Hepatocyte (in vitro differentiated cells): ENCODE results near the gene CTH. TPM values are rescaled to one million over a fixed set of nuclear protein-coding genes. Genes with fewer than 3 reads are reported as not detected.

Source experiments
- DNase-seq: peaks from one replicate; pipeline ENCODE4 v3.0.0-alpha.2; 2016; ENCODE audit warnings: low spot score
- H2AFZ ChIP-seq: fragments of 200-600 bp; sonication (generic); 2 replicates; pipeline ENCODE4 v1.6.0; 2016; ENCODE audit warnings: antibody characterized with exemption, mild to moderate bottlenecking
- H3K27ac ChIP-seq: fragments of 200-600 bp; sonication (generic); 2 replicates; pipeline ENCODE4 v1.5.1; 2016; ENCODE audit warnings: mild to moderate bottlenecking
- H3K27me3 ChIP-seq: fragments of 200-600 bp; sonication (generic); 2 replicates; pipeline ENCODE4 v1.6.1; 2016
- H3K36me3 ChIP-seq: fragments of 200-600 bp; sonication (generic); replicated peaks from 2 replicates; pipeline ENCODE4 v1.5.1; 2016; ENCODE audit warnings: low read depth; ENCODE audit not compliant: insufficient read depth
- H3K4me1 ChIP-seq: fragments of 200-600 bp; sonication (generic); 2 replicates; pipeline ENCODE4 v1.5.1; 2016; ENCODE audit warnings: mild to moderate bottlenecking, moderate library complexity; ENCODE audit not compliant: insufficient read depth
- H3K4me2 ChIP-seq: fragments of 200-600 bp; sonication (generic); 2 replicates; pipeline ENCODE4 v1.6.0; 2016
- H3K4me3 ChIP-seq: fragments of 200-600 bp; sonication (generic); 2 replicates; pipeline ENCODE4 v1.5.1; 2016; ENCODE audit warnings: mild to moderate bottlenecking
- H3K79me2 ChIP-seq: fragments of 200-600 bp; sonication (generic); 2 replicates; pipeline ENCODE4 v1.6.0; 2017; ENCODE audit warnings: mild to moderate bottlenecking
- H3K9me2 ChIP-seq: fragments of 200-600 bp; sonication (generic); replicated peaks from 2 replicates; pipeline ENCODE4 v1.6.0; 2017; ENCODE audit warnings: mild to moderate bottlenecking; ENCODE audit not compliant: insufficient read depth
- H3K9me3 ChIP-seq: fragments of 200-600 bp; sonication (generic); 2 replicates; pipeline ENCODE4 v1.5.1; 2016; ENCODE audit warnings: low read depth, mild to moderate bottlenecking
- H4K20me1 ChIP-seq: fragments of 200-600 bp; sonication (generic); 2 replicates; pipeline ENCODE4 v1.6.0; 2016; ENCODE audit warnings: mild to moderate bottlenecking; ENCODE audit not compliant: insufficient read depth, poor library complexity, severe bottlenecking
- EZH2 ChIP-seq: fragments of 200-600 bp; sonication (generic); IDR thresholded peaks from 2 replicates; pipeline ENCODE4 v1.6.1; 2016; ENCODE audit warnings: antibody characterized with exemption, mild to moderate bottlenecking, borderline replicate concordance
- EZH2phosphoT487 ChIP-seq: fragments of 200-600 bp; sonication (generic); IDR thresholded peaks from one replicate; pipeline ENCODE4 v1.6.1; 2018; ENCODE audit warnings: antibody characterized with exemption, mild to moderate bottlenecking, low read depth, moderate library complexity; ENCODE audit not compliant: unreplicated experiment, severe bottlenecking
- WGBS: methylation state at CpG from one replicate; pipeline ENCODE4 v1.1.6; 2016; ENCODE audit warnings: low lambda C conversion rate; ENCODE audit errors: missing lambda C conversion rate; 5-methylcytosine and 5-hydroxymethylcytosine counted together
- polyA plus RNA-seq: library from polyadenylated mRNA; unstranded; fragments of >200 nt; fragmentation: Nextera tagmentation; extraction: Ambion mirVana; gene quantifications from 2 replicates; pipeline ENCODE4 v1.2.1, GENCODE V29; 2016
- total RNA-seq: library from RNA; depleted of rRNA; stranded (reverse); fragments of >200 nt; gene quantifications from 2 replicates; pipeline ENCODE4 v1.2.3, GENCODE V29; 2014
- TF ChIP-seq, protein P1 (sequence below): fragments of 200-600 bp; sonication (generic); IDR thresholded peaks from 2 replicates; pipeline ENCODE4 v1.5.1; 2016; ENCODE audit warnings: antibody characterized with exemption, mild to moderate bottlenecking; ENCODE audit not compliant: poor library complexity

CTH gene
- total and polyA plus RNA-seq, 2 experiments from 2014 or later = 11.7 to 22.6 TPM

DNA sequence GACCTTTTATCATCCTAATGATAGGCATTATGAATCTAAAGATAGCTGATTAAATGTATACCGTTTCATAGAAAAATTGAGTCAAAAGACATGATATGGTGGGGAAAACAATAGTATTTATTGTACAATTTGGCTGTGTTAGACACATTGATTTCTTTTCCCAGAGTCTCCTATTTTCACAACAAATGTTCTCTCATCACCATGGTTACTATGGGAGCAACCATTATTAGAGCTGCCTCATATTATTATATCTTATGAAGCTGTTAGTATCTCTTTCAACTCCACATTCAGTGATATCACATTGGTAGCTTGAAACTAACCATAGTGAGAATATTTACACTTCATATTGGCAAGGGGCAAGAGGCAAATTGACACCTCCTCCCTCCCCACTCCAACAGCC, 10.7 kb upstream of the CTH start:
- TF ChIP-seq EZH2phosphoT487 (no peak), EZH2 (no peak)
- TF ChIP-seq, protein P1, sequence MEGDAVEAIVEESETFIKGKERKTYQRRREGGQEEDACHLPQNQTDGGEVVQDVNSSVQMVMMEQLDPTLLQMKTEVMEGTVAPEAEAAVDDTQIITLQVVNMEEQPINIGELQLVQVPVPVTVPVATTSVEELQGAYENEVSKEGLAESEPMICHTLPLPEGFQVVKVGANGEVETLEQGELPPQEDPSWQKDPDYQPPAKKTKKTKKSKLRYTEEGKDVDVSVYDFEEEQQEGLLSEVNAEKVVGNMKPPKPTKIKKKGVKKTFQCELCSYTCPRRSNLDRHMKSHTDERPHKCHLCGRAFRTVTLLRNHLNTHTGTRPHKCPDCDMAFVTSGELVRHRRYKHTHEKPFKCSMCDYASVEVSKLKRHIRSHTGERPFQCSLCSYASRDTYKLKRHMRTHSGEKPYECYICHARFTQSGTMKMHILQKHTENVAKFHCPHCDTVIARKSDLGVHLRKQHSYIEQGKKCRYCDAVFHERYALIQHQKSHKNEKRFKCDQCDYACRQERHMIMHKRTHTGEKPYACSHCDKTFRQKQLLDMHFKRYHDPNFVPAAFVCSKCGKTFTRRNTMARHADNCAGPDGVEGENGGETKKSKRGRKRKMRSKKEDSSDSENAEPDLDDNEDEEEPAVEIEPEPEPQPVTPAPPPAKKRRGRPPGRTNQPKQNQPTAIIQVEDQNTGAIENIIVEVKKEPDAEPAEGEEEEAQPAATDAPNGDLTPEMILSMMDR = no peak
- no peaks in the 10 kb centered on the region for H4K20me1 ChIP-seq
- H3K27ac ChIP-seq = no peak overlapping the region
- H3K79me2 ChIP-seq = no peaks in the 10 kb centered on the region
- H3K9me2 ChIP-seq = no peaks in the 10 kb centered on the region
- H2AFZ ChIP-seq = no peak overlapping the region
- H3K9me3 ChIP-seq = no peaks in the 10 kb centered on the region
- 93% methylated on average over 1 of the region's 1 CpG for WGBS
- no peak overlapping the region for H3K4me3 ChIP-seq
- no peak overlapping the region for H3K4me2 ChIP-seq
- no peaks in the 10 kb centered on the region for H3K4me1 ChIP-seq
- no peak for DNase-seq
- H3K36me3 ChIP-seq = no peaks in the 10 kb centered on the region
- no peaks in the 10 kb centered on the region for H3K27me3 ChIP-seq

DNA sequence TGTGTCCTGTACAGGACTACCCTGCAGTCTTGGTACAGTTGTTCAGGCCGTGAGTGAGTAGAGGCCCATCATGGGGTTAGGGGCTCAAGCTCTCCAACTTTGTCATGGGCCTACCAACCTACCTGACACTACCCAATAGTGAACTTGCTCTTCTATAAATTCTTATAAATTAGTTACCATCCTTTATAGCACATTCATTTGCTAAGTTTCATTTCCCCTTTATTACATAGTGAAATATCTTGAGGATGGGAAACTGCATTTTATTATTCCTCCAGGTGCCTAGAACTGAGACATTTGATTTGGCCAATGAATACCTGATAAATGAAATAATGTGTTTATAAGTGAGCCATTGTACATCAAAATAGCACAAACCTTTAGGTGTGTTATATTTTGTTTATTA, 9.1 kb upstream of the CTH start:
- Histone ChIP-seq H3K4me2 (no peak overlapping the region), H3K27me3 (no peaks in the 10 kb centered on the region), H3K27ac (no peak overlapping the region), H3K4me3 (no peak overlapping the region), H4K20me1 (no peaks in the 10 kb centered on the region), H3K4me1 (no peaks in the 10 kb centered on the region), H3K36me3 (no peaks in the 10 kb centered on the region), H3K9me3 (no peaks in the 10 kb centered on the region), H3K79me2 (no peaks in the 10 kb centered on the region), H3K9me2 (no peaks in the 10 kb centered on the region), H2AFZ (no peak overlapping the region)
- 91% methylated on average over 1 of the region's 1 CpG for WGBS
- no peak for DNase-seq
- TF ChIP-seq, protein P1 = no peak

DNA sequence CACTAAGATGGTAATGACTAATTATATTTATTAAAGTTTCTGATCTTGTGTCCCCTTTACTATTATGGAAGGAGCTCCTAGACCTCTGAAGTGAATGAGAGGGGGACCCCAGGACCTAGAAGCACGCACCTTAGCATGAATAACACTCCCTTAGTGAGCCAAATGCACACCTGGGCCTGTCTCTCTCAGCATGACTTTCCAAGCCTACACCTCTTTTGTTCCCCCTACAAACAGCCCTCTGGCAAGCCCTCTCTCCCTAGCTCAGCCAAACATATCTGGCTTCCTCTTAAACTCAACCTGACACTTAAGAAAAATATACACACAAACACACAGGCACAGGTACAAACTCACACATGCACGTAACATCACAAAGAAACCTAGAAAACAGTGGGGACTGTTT, 7.3 kb upstream of the CTH start:
- Histone ChIP-seq H3K4me3 (no peak overlapping the region), H4K20me1 (no peaks in the 10 kb centered on the region), H3K4me1 (no peaks in the 10 kb centered on the region), H3K9me2 (no peaks in the 10 kb centered on the region), H2AFZ (no peak overlapping the region), H3K27ac (no peak overlapping the region), H3K36me3 (no peaks in the 10 kb centered on the region), H3K79me2 (no peaks in the 10 kb centered on the region), H3K9me3 (no peaks in the 10 kb centered on the region), H3K4me2 (no peak overlapping the region), H3K27me3 (no peaks in the 10 kb centered on the region)
- WGBS = 84% methylated on average over 2 of the region's 2 CpGs
- DNase-seq = no peak
- TF ChIP-seq EZH2 (no peak), EZH2phosphoT487 (no peak)
- TF ChIP-seq, protein P1 = no peak

DNA sequence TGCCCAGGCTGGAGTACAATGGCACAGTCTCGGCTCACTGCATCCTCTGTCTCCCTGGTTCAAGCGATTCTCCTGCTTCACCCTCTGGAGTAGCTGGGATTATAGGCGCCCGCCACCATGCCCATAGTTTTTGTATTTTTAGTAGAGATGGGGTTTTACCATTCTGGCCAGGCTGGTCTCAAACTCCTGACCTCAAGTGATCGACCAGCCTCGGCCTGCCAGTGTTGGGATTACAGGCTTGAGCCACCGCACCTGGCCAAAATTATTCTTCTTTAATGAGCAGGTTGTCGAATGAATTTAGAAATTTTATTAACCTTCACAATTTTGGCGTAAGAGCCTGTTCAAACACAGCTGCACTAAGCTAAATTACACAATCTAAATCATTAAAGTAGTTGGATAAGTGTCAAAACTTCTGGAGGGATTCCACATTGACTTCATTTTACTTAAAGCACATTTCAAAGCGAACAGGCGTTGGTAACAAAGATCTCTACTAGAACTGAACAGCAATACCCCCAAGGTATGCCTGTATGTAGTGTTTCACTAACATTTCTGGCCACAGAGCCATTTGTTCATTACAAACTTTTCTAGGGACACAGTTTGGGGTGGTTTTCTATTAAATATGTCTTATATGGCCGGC, 5.2 kb upstream of the CTH start:
- H3K27ac ChIP-seq = no peak overlapping the region
- 93% methylated on average over 12 of the region's 12 CpGs for WGBS

More for the DNA sequence above, 5.2 kb upstream of the CTH start:
- no peaks in the 10 kb centered on the region for H3K9me3 ChIP-seq
- H3K36me3 ChIP-seq = no peaks in the 10 kb centered on the region
- H4K20me1 ChIP-seq = no peaks in the 10 kb centered on the region
- no peaks in the 10 kb centered on the region for H3K9me2 ChIP-seq
- no peak for DNase-seq
- H3K27me3 ChIP-seq = no peaks in the 10 kb centered on the region
- no peak overlapping the region for H3K4me2 ChIP-seq
- H3K4me3 ChIP-seq = no peak overlapping the region
- no peaks in the 10 kb centered on the region for H3K79me2 ChIP-seq
- TF ChIP-seq EZH2phosphoT487 = no peak
- TF ChIP-seq EZH2 = no peak
- TF ChIP-seq, protein P1 = no peak
- H3K4me1 ChIP-seq = no peaks in the 10 kb centered on the region
- no peak overlapping the region for H2AFZ ChIP-seq
